Sigmoid colon (tissue), 3 donors: ENCODE data around the gene DLX3.

Experiments
- POLR2A ChIP-seq, 2 donors: fragments of 450-650 bp; IDR thresholded peaks; one replicate each; pipeline ENCODE4 v1.6.1; 2016; ENCODE audit warnings: antibody characterized with exemption in 2 of 2, mild to moderate bottlenecking in 2 of 2, moderate library complexity in 2 of 2
- TF ChIP-seq, protein P1 (sequence below), 4 experiments: fragments of 450-650 bp in 3 of 4; fragments of 200-600 bp in 1 of 4; IDR thresholded peaks; one replicate each; pipeline ENCODE4 v1.5.1; 2016 to 2019; ENCODE audit warnings: antibody characterized with exemption in 4 of 4, mild to moderate bottlenecking in 3 of 4, moderate library complexity in 2 of 4

DNA sequence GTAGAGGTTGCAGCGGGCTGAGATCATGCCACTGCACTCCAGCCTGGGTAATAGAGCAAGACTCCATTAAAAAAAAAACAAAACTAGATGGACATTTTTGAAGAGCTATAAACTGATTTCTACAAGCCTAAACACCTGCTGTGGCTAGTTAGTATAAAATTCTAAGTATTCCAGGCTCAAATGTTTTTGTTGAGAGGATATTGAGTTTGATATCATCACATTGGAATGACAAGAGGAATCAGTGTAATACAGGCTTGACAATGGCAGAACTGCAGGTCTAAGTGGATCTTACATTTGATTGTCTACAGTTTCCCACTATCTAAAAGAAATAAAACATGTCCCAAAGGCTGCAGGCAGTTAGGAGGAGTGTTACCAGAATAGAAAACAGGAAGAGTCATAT is 23.9 kb upstream of the DLX3 start:
- TF ChIP-seq, protein P1, sequence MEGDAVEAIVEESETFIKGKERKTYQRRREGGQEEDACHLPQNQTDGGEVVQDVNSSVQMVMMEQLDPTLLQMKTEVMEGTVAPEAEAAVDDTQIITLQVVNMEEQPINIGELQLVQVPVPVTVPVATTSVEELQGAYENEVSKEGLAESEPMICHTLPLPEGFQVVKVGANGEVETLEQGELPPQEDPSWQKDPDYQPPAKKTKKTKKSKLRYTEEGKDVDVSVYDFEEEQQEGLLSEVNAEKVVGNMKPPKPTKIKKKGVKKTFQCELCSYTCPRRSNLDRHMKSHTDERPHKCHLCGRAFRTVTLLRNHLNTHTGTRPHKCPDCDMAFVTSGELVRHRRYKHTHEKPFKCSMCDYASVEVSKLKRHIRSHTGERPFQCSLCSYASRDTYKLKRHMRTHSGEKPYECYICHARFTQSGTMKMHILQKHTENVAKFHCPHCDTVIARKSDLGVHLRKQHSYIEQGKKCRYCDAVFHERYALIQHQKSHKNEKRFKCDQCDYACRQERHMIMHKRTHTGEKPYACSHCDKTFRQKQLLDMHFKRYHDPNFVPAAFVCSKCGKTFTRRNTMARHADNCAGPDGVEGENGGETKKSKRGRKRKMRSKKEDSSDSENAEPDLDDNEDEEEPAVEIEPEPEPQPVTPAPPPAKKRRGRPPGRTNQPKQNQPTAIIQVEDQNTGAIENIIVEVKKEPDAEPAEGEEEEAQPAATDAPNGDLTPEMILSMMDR (IDR thresholded peaks at IDR 0.05) = no peak
- no peak for TF ChIP-seq POLR2A (IDR thresholded peaks at IDR 0.05)
